ENCODE measurements around the gene C2orf81. TPM values are rescaled to one million over a fixed set of nuclear protein-coding genes. Genes with fewer than 3 reads are reported as not detected.

The C2orf81 gene
- total RNA-seq, 1 experiment from 2014 or later = 4.0 TPM

DNA sequence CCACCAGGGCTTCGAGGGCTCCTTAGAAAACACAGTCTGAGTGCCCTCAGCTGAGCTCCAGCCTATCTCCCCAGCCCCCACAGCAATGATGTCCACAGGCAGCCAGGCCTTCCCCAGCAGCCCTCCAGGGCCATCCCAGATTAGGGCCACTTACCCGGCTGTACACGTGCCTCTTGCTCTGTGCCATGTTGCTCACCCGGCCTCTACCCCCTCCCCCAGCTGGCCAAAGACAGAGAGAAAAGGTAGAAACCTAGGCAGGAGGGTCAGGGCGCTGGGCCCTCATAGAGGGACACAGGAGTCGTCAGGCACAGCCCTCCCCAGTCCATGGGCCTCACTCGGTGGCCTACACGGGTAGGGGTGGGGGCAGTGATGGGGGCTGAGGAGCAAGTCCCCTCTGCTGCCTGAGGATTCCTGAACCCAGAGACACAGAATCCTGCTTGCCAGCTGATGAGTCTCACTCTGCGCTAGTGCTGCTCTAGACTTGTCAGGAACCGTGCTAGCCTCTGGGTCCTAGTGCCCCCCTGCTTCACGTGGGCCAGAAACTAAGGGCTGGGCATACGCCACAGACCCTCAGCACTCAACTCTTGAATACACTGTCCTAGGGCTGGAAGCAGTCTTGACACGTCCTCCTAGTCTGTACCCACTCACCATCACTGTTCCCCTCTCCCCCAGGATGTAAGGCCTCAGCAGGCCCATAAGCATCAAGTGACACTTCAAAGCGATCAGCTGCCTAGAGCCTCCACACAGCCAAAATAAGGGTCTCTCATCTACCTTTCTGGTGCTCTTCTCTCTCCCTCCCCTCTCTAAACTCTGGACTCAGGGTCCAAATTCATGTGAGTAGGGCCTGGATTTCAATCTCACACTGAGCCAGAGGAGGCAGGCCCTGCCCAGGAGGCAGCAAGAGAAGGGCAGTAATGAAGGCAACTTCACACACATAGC lies 41.3 kb downstream of the C2orf81 start, which contains the start of gene DCTN1:
DCTN1 (minus strand) TSS at position 461 of the 939 bp plus-strand sequence; CDS start at position 187, 274 bp downstream.
- Mint-ChIP-seq H3K36me3 (ENCODE audit: insufficient read depth, unreplicated experiment) (peaks cover 5% of the 10 kb centered on the region), H3K4me1 (ENCODE audit: low read depth, unreplicated experiment) (peaks cover 18% of the 10 kb centered on the region), H3K27me3 (ENCODE audit: unreplicated experiment) (no peaks in the 10 kb centered on the region), H3K4me3 (ENCODE audit: low read depth, unreplicated experiment) (peak within 1 kb of the TSS; percentile 9), H3K27ac (ENCODE audit: unreplicated experiment) (no peak within 1 kb of the TSS), H3K9me3 (ENCODE audit: low read depth, unreplicated experiment) (no peaks in the 10 kb centered on the region)
- BruUV-seq (replicated peaks) = no TSS peak
- CTCF ChIA-PET = interaction anchor here (1.7 kb wide), 1 partner anchor 11 kb away, joined by 6 read pairs; no protein-coding TSS in a partner anchor
- intact Hi-C loops (cut with micrococcal nuclease; ENCODE audit: unreplicated experiment) = no loop called here
- TF ChIP-seq, protein P1, sequence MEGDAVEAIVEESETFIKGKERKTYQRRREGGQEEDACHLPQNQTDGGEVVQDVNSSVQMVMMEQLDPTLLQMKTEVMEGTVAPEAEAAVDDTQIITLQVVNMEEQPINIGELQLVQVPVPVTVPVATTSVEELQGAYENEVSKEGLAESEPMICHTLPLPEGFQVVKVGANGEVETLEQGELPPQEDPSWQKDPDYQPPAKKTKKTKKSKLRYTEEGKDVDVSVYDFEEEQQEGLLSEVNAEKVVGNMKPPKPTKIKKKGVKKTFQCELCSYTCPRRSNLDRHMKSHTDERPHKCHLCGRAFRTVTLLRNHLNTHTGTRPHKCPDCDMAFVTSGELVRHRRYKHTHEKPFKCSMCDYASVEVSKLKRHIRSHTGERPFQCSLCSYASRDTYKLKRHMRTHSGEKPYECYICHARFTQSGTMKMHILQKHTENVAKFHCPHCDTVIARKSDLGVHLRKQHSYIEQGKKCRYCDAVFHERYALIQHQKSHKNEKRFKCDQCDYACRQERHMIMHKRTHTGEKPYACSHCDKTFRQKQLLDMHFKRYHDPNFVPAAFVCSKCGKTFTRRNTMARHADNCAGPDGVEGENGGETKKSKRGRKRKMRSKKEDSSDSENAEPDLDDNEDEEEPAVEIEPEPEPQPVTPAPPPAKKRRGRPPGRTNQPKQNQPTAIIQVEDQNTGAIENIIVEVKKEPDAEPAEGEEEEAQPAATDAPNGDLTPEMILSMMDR (IDR thresholded peaks at IDR 0.05; ENCODE audit: unreplicated experiment) = no peak
- peak; percentile 6 for DNase-seq

DNA sequence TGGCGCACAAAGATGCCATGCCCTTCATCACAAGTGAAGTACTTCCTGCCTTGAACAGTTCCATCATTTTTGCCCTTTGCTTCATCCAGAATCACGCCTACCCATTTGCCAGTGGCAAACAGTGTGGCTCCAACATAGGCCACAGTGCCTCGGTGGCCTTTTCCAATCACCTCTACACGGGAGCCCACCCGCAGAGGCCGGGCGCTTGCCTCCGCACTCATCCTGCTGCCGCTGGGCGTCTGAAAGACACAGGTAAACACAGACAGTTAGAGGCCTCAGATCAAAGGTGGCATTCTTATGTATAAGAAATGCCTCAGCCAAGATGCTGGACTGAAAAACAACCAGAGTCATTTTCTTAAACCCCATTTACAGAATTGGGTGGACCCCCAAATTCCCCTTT lies 43.4 kb downstream of the C2orf81 start:
- no peak for DNase-seq
- peaks cover 5% of the 10 kb centered on the region for H3K36me3 Mint-ChIP-seq (ENCODE audit: insufficient read depth, unreplicated experiment)
- intact Hi-C loops (cut with micrococcal nuclease; ENCODE audit: unreplicated experiment) = no loop called here
- CTCF ChIA-PET = no interaction called here
- no peaks in the 10 kb centered on the region for H3K9me3 Mint-ChIP-seq (ENCODE audit: low read depth, unreplicated experiment)
- no peak overlapping the region for H3K4me3 Mint-ChIP-seq (ENCODE audit: low read depth, unreplicated experiment)
- H3K27me3 Mint-ChIP-seq (ENCODE audit: unreplicated experiment) = no peaks in the 10 kb centered on the region
- TF ChIP-seq, protein P1 (IDR thresholded peaks at IDR 0.05; ENCODE audit: unreplicated experiment) = no peak
- BruUV-seq (replicated peaks) = no TSS peak
- no peak overlapping the region for H3K27ac Mint-ChIP-seq (ENCODE audit: unreplicated experiment)
- H3K4me1 Mint-ChIP-seq (ENCODE audit: low read depth, unreplicated experiment) = peaks cover 10% of the 10 kb centered on the region

DNA sequence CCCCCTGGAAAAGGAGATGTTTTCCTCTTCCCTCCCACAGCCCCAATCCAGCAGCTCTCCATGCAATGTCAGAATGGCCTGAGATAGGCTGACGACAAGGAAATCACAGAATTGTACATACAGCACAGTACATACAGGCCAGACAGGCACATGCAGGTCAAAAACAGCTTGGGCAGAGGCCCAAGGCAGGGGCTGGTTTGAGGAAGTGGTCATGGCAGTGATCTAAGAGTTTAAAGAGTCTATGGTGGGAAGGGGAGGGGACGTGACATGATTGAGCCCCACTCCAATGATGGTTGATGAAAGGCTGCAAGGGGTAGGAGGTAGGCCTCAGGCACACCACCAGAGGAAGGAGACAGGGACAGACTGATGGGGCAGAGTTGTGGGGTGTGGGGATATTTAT lies 45.6 kb downstream of the C2orf81 start:
- Mint-ChIP-seq H3K4me3 (ENCODE audit: low read depth, unreplicated experiment) (no peak overlapping the region), H3K27me3 (ENCODE audit: unreplicated experiment) (no peaks in the 10 kb centered on the region), H3K36me3 (ENCODE audit: insufficient read depth, unreplicated experiment) (peaks cover 5% of the 10 kb centered on the region), H3K4me1 (ENCODE audit: low read depth, unreplicated experiment) (peaks cover 10% of the 10 kb centered on the region), H3K9me3 (ENCODE audit: low read depth, unreplicated experiment) (no peaks in the 10 kb centered on the region), H3K27ac (ENCODE audit: unreplicated experiment) (no peak overlapping the region)
- DNase-seq = no peak
- BruUV-seq (replicated peaks) = no TSS peak
- CTCF ChIA-PET = no interaction called here
- intact Hi-C loops (cut with micrococcal nuclease; ENCODE audit: unreplicated experiment) = no loop called here
- TF ChIP-seq, protein P1 (IDR thresholded peaks at IDR 0.05; ENCODE audit: unreplicated experiment) = no peak

DNA sequence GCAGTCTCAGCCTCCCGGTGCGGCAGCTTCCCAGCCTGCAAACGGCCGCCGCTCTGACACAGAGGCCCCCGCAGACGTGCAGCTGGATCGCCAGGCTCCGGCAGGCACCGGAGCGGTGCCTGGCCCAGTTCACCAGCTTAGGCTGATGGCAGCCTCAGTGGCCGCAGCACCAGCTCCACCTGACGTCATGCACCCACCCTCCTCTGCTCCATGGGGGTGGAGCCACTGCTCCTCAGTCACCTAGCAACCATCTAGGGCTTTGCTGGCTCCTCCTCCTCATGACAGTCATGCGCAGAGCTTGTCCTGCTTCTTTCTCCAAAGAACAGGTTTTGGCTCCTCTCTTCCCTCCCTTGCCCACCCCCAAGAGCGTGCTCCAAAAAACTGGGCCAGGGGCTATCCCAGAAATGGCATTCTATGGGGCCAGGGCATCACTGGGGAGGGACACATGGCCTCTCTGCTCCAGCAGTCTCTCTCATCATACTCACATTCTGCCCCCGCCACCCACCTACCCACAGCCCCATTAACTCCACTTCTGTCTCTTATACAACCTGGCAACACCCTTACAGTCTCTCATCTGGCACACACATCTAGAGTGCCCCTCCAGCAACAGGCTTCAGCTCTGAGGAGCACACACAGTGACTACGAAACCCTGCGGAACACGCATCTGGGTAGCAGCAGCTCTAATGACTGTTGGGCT lies 46.8 kb downstream of the C2orf81 start:
- intact Hi-C loops (cut with micrococcal nuclease; ENCODE audit: unreplicated experiment) = no loop called here
- BruUV-seq (replicated peaks) = no TSS peak
- no peak overlapping the region for H3K27ac Mint-ChIP-seq (ENCODE audit: unreplicated experiment)
- H3K9me3 Mint-ChIP-seq (ENCODE audit: low read depth, unreplicated experiment) = no peaks in the 10 kb centered on the region
- DNase-seq = no peak
- CTCF ChIA-PET = no interaction called here
- H3K4me3 Mint-ChIP-seq (ENCODE audit: low read depth, unreplicated experiment) = no peak overlapping the region
- H3K4me1 Mint-ChIP-seq (ENCODE audit: low read depth, unreplicated experiment) = no peaks in the 10 kb centered on the region
- no peaks in the 10 kb centered on the region for H3K27me3 Mint-ChIP-seq (ENCODE audit: unreplicated experiment)
- TF ChIP-seq, protein P1 (IDR thresholded peaks at IDR 0.05; ENCODE audit: unreplicated experiment) = no peak
- H3K36me3 Mint-ChIP-seq (ENCODE audit: insufficient read depth, unreplicated experiment) = peaks cover 10% of the 10 kb centered on the region
